ENCODE data around the gene NOD1.

The NOD1 gene

GRCh38 chr7:30526163-30526562 lies 47.6 kb upstream of the NOD1 start:
- H3K4me1 ChIP-seq (ENCODE audit: control insufficient read depth, insufficient read depth, low read length): no peaks in the 10 kb centered on the region
- ChIA-PET POLR2A (no interaction called here), CTCF (interaction anchor here (0.6 kb wide), 1 partner anchor 117 kb away, joined by 3 read pairs; no protein-coding TSS in a partner anchor)
- TF ChIP-seq REST (tag by site-specific recombination; IDR thresholded peaks at IDR 0.05) (no peak), MYNN (tag by site-specific recombination; IDR thresholded peaks at IDR 0.05; ENCODE audit: borderline replicate concordance) (no peak), KLF17 (tag by site-specific recombination; IDR thresholded peaks at IDR 0.05) (no peak), ZNF184 (tag by site-specific recombination; IDR thresholded peaks at IDR 0.05) (no peak), ZSCAN16 (tag by site-specific recombination; IDR thresholded peaks at IDR 0.05) (no peak), KLF8 (tag by site-specific recombination; IDR thresholded peaks at IDR 0.05) (no peak), ZNF792 (tag by site-specific recombination; IDR thresholded peaks at IDR 0.05) (no peak), ZFP3 (tag by site-specific recombination; IDR thresholded peaks at IDR 0.05; ENCODE audit: low read depth) (no peak), ZNF473 (tag by site-specific recombination; IDR thresholded peaks at IDR 0.05) (no peak), BCL11A (tag by site-specific recombination; IDR thresholded peaks at IDR 0.05; ENCODE audit: low read depth) (no peak), ZNF223 (tag by site-specific recombination; IDR thresholded peaks at IDR 0.05) (no peak), ZNF785 (tag by site-specific recombination; IDR thresholded peaks at IDR 0.05) (no peak), ZNF10 (tag by site-specific recombination; IDR thresholded peaks at IDR 0.05) (no peak), PBX3 (CRISPR knock-in tag; IDR thresholded peaks at IDR 0.05) (no peak), ZNF510 (tag by site-specific recombination; IDR thresholded peaks at IDR 0.05; ENCODE audit: insufficient replicate concordance) (no peak), SCRT1 (tag by site-specific recombination; IDR thresholded peaks at IDR 0.05; ENCODE audit: borderline replicate concordance) (no peak), ZNF433 (tag by site-specific recombination; IDR thresholded peaks at IDR 0.05; ENCODE audit: low read depth) (no peak), ZBTB21 (tag by site-specific recombination; IDR thresholded peaks at IDR 0.05) (no peak)
- no peaks in the 10 kb centered on the region for H3K9me3 ChIP-seq (ENCODE audit: control insufficient read depth, insufficient read depth, low read depth, low read length)
- no peak overlapping the region for H3K27ac ChIP-seq (ENCODE audit: extremely low read depth, low read depth, low read length)
- no peaks in the 10 kb centered on the region for H3K36me3 ChIP-seq (ENCODE audit: control insufficient read depth in 2 of 2, insufficient read depth in 1 of 2, low read length in 2 of 2)
- no peak overlapping the region for H3K4me3 ChIP-seq (ENCODE audit: low read depth, low read length)

GRCh38 chr7:30525429-30525828 lies 46.8 kb upstream of the NOD1 start:
- H3K36me3 ChIP-seq (ENCODE audit: control insufficient read depth in 2 of 2, insufficient read depth in 1 of 2, low read length in 2 of 2): no peaks in the 10 kb centered on the region
- no peak overlapping the region for H3K4me3 ChIP-seq (ENCODE audit: low read depth, low read length)
- CTCF ChIA-PET: interaction anchor here (1.1 kb wide), 1 partner anchor 261 kb away, joined by 3 read pairs; no protein-coding TSS in a partner anchor
- no peak overlapping the region for H3K27ac ChIP-seq (ENCODE audit: extremely low read depth, low read depth, low read length)
- H3K9me3 ChIP-seq (ENCODE audit: control insufficient read depth, insufficient read depth, low read depth, low read length): no peaks in the 10 kb centered on the region
- H3K4me1 ChIP-seq (ENCODE audit: control insufficient read depth, insufficient read depth, low read length): no peaks in the 10 kb centered on the region
- POLR2A ChIA-PET: no interaction called here
- TF ChIP-seq MZF1 (tag by site-specific recombination; IDR thresholded peaks at IDR 0.05; ENCODE audit: borderline replicate concordance) (no peak), ZNF2 (tag by site-specific recombination; IDR thresholded peaks at IDR 0.05) (no peak), ZNF843 (tag by site-specific recombination; IDR thresholded peaks at IDR 0.05) (no peak)

Measured in HEK293 (cell line).